CD14-positive monocyte (primary cell): ENCODE measurements around the gene SNAI3. TPM values are rescaled to one million over a fixed set of nuclear protein-coding genes. Genes with fewer than 3 reads are reported as not detected.

Experiments
- DNase-seq, 3 donors: peaks; one replicate each; pipeline ENCODE4 v3.0.0-alpha.2; 2011 to 2022
- H2AFZ ChIP-seq: 2 replicates; pipeline ENCODE4 v1.6.0; 2012; ENCODE audit warnings: mild to moderate bottlenecking, low read depth, low read length, inconsistent platforms; ENCODE audit not compliant: insufficient read depth, poor library complexity, severe bottlenecking
- H3K27ac ChIP-seq, 2 donors: 1 replicate in 1 of 2; 2 replicates in 1 of 2; pipeline ENCODE4 v1.5.1; 2012 to 2013; ENCODE audit warnings: low read length in 2 of 2, control low read depth in 1 of 2, inconsistent platforms in 1 of 2, low read depth in 1 of 2, mild to moderate bottlenecking in 1 of 2
- H3K27me3 ChIP-seq, 2 donors: one replicate each; pipeline versions ENCODE4 v1.6.0 to v1.6.1; 2011 to 2013; ENCODE audit warnings: low read length in 2 of 2; ENCODE audit not compliant: control insufficient read depth in 2 of 2, insufficient read depth in 2 of 2
- H3K36me3 ChIP-seq, 2 donors: replicated peaks in 1 of 2; 1 replicate in 1 of 2; 2 replicates in 1 of 2; pipeline versions ENCODE4 v1.5.1 to v1.6.1; 2012 to 2013; ENCODE audit warnings: low read length in 2 of 2, control low read depth in 1 of 2, inconsistent platforms in 1 of 2, mild to moderate bottlenecking in 1 of 2; ENCODE audit not compliant: insufficient read depth in 2 of 2, control insufficient read depth in 1 of 2
- H3K4me1 ChIP-seq, 2 donors: 1 replicate in 1 of 2; 2 replicates in 1 of 2; pipeline versions ENCODE4 v1.5.1 to v1.6.1; 2012 to 2013; ENCODE audit warnings: low read length in 2 of 2, control low read depth in 1 of 2, inconsistent platforms in 1 of 2, mild to moderate bottlenecking in 1 of 2, moderate library complexity in 1 of 2; ENCODE audit not compliant: insufficient read depth in 2 of 2, control insufficient read depth in 1 of 2
- H3K4me2 ChIP-seq: replicated peaks from 2 replicates; pipeline ENCODE3; 2012; ENCODE audit warnings: low read length, moderate library complexity, mild to moderate bottlenecking; ENCODE audit not compliant: poor library complexity, severe bottlenecking; ENCODE audit errors: extremely low read depth
- H3K4me3 ChIP-seq, 3 experiments: fragments of 200-600 bp in 1 of 3; sonication (generic) in 1 of 3; replicated peaks in 1 of 3; 1 replicate in 2 of 3; 2 replicates in 1 of 3; pipeline ENCODE4 v1.5.1; 2011 to 2013; ENCODE audit warnings: low read length in 3 of 3, mild to moderate bottlenecking in 3 of 3, control low read depth in 2 of 3, low read depth in 2 of 3, inconsistent platforms in 1 of 3, moderate library complexity in 1 of 3
- H3K79me2 ChIP-seq: 2 replicates; pipeline ENCODE4 v1.6.0; 2012; ENCODE audit warnings: mild to moderate bottlenecking, control low read depth, inconsistent platforms, low read length, moderate library complexity; ENCODE audit not compliant: insufficient read depth
- H3K9ac ChIP-seq: 2 replicates; pipeline ENCODE4 v1.6.0; 2017; ENCODE audit warnings: low read length, mild to moderate bottlenecking; ENCODE audit not compliant: insufficient read depth, poor library complexity, severe bottlenecking
- H3K9me3 ChIP-seq, 2 donors: replicated peaks in 1 of 2; 1 replicate in 1 of 2; 2 replicates in 1 of 2; pipeline versions ENCODE4 v1.5.1 to v1.6.1; 2012 to 2013; ENCODE audit warnings: low read length in 2 of 2, control low read depth in 1 of 2; ENCODE audit not compliant: control insufficient read depth in 1 of 2, insufficient read depth in 1 of 2
- H4K20me1 ChIP-seq: 2 replicates; pipeline ENCODE4 v1.6.0; 2012; ENCODE audit warnings: mild to moderate bottlenecking, low read length, control low read depth, moderate library complexity; ENCODE audit not compliant: insufficient read depth
- H3K27ac Mint-ChIP-seq, 7 donors: one replicate each; pipeline ENCODE4 v1.8.0; 2020; ENCODE audit warnings: mild to moderate bottlenecking in 7 of 7, mixed read lengths in 7 of 7, moderate library complexity in 6 of 7, inconsistent platforms in 2 of 7
- H3K27me3 Mint-ChIP-seq, 3 donors: one replicate each; pipeline ENCODE4 v1.8.0; 2021 to 2022; ENCODE audit warnings: low read depth in 3 of 3, mild to moderate bottlenecking in 3 of 3, mixed read lengths in 3 of 3, moderate library complexity in 3 of 3, inconsistent platforms in 1 of 3
- H3K36me3 Mint-ChIP-seq, 2 donors: one replicate each; pipeline ENCODE4 v1.8.0; 2020; ENCODE audit warnings: mixed read lengths in 2 of 2, inconsistent platforms in 1 of 2, mild to moderate bottlenecking in 1 of 2
- H3K4me1 Mint-ChIP-seq: one replicate; pipeline ENCODE4 v1.8.0; 2020; ENCODE audit warnings: mild to moderate bottlenecking, mixed read lengths
- H3K4me3 Mint-ChIP-seq, 2 donors: one replicate each; pipeline ENCODE4 v1.8.0; 2020; ENCODE audit warnings: mild to moderate bottlenecking in 2 of 2, mixed read lengths in 2 of 2, moderate library complexity in 1 of 2
- H3K9me3 Mint-ChIP-seq, 7 donors: one replicate each; pipeline ENCODE4 v1.8.0; 2020 to 2022; ENCODE audit warnings: mixed read lengths in 7 of 7, mild to moderate bottlenecking in 6 of 7, moderate library complexity in 6 of 7, inconsistent platforms in 2 of 7
- WGBS: methylation state at CpG from one replicate; pipeline ENCODE4 v1.1.5; 2013; ENCODE audit warnings: missing lambda C conversion rate; ENCODE audit not compliant: insufficient coverage; 5-methylcytosine and 5-hydroxymethylcytosine counted together
- intact Hi-C, 2 donors: fragments of 100-400 bp; cut with micrococcal nuclease; formaldehyde crosslinking; loops; one replicate each; pipeline versions ENCODE4 v1.15.0 to v1.15.1; 2023
- polyA plus RNA-seq, 3 donors: library from polyadenylated mRNA; depleted of rRNA in 1 of 3; unstranded in 2 of 3; stranded (reverse) in 1 of 3; fragments of 300-500 nt in 2 of 3; fragments of >200 nt in 1 of 3; fragmentation: Illumina TruSeq in 2 of 3; gene quantifications; 1 replicate in 2 of 3; 2 replicates in 1 of 3; pipeline ENCODE4 v1.2.3, GENCODE V29; 2012 to 2021
- TF ChIP-seq, protein P1 (sequence below): fragments of 200-600 bp; IDR thresholded peaks from one replicate; pipeline ENCODE4 v1.8.0; 2022; ENCODE audit warnings: antibody characterized with exemption, mild to moderate bottlenecking

Gene SNAI3
- polyA plus RNA-seq, 3 donors = 4.2 to 6.4 (median 5.3) TPM

DNA sequence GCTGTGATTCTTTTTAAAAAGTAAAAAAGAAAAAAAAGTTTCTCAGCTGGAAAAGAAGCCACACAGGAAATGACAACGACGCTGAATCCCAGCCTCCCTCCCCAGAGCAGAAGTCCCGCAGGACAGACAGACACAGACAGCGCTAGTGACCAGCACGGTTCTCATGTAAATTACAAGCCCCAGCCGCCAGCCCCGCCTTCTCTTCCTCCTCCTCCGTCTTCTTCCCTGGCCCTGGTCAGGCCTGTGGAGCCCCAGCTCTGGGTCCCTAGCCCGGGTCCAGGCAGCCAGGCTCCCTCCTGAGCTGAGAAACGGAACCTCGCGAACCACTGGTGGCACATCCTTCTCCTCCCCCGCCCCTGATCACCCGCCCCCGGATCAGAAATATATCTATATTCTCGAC is 54.9 kb downstream of the SNAI3 start:
- peaks cover 10% of the 10 kb centered on the region for H3K4me1 Mint-ChIP-seq
- Histone ChIP-seq H3K4me3 (no peak overlapping the region), H2AFZ (no peak overlapping the region), H3K79me2 (no peaks in the 10 kb centered on the region), H3K9ac (no peak overlapping the region), H3K4me2 (no peak overlapping the region), H3K9me3 (no peaks in the 10 kb centered on the region), H3K4me1 (peaks cover 21 to 26% of the 10 kb centered on the region in 2 donors), H4K20me1 (peaks cover 23% of the 10 kb centered on the region), H3K36me3 (peaks cover 49 to 57% of the 10 kb centered on the region in 2 donors), H3K27ac (no peak overlapping the region), H3K27me3 (peaks cover 0 to 16% of the 10 kb centered on the region in 2 donors)
- H3K36me3 Mint-ChIP-seq = peaks cover 49 to 69% of the 10 kb centered on the region in 2 donors
- peaks cover 13 to 28% (median 15%) of the 10 kb centered on the region in 3 donors for H3K27me3 Mint-ChIP-seq
- intact Hi-C loops = loop anchor here in 1 of 2 donors (10.0 kb wide), 1 partner anchor 53 kb away; the partner anchor contains the start of gene SNAI3
- H3K9me3 Mint-ChIP-seq = no peaks in the 10 kb centered on the region
- no peak overlapping the region for H3K4me3 Mint-ChIP-seq
- no peak for DNase-seq
- TF ChIP-seq, protein P1, sequence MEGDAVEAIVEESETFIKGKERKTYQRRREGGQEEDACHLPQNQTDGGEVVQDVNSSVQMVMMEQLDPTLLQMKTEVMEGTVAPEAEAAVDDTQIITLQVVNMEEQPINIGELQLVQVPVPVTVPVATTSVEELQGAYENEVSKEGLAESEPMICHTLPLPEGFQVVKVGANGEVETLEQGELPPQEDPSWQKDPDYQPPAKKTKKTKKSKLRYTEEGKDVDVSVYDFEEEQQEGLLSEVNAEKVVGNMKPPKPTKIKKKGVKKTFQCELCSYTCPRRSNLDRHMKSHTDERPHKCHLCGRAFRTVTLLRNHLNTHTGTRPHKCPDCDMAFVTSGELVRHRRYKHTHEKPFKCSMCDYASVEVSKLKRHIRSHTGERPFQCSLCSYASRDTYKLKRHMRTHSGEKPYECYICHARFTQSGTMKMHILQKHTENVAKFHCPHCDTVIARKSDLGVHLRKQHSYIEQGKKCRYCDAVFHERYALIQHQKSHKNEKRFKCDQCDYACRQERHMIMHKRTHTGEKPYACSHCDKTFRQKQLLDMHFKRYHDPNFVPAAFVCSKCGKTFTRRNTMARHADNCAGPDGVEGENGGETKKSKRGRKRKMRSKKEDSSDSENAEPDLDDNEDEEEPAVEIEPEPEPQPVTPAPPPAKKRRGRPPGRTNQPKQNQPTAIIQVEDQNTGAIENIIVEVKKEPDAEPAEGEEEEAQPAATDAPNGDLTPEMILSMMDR = no peak
- peak overlapping the region in 1 of 7 donors; percentile 13 for H3K27ac Mint-ChIP-seq
- WGBS = 79% methylated on average over 7 of the region's 16 CpGs

DNA sequence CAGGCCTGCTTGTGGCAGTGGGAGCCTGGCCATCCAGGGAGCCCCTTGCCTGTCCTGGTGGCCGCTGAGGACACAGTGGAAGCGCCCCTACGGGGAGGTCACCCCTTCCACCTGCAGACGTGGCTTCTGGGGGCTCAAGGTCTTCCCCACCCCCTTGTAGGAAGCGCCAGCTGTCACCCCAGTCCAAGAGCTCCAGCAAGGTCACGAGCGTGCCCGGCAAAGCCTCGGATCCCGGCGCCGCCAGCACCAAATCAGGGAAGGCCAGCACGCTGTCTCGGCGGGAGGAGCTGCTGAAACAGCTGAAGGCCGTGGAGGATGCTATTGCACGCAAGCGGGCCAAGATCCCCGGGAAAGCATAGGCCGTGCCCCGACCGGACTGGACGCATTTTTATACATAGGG is 55.4 kb downstream of the SNAI3 start:
- Histone ChIP-seq H3K4me3 (no peak overlapping the region), H3K4me2 (no peak overlapping the region), H3K79me2 (no peaks in the 10 kb centered on the region), H3K36me3 (peaks cover 49 to 62% of the 10 kb centered on the region in 2 donors), H3K4me1 (peaks cover 21 to 26% of the 10 kb centered on the region in 2 donors), H3K27ac (no peak overlapping the region), H3K27me3 (peaks cover 0 to 12% of the 10 kb centered on the region in 2 donors), H4K20me1 (peaks cover 19% of the 10 kb centered on the region), H2AFZ (no peak overlapping the region), H3K9me3 (no peaks in the 10 kb centered on the region), H3K9ac (no peak overlapping the region)
- intact Hi-C loops = loop anchor here in 1 of 2 donors (10.0 kb wide), 1 partner anchor 54 kb away; the partner anchor contains the start of gene SNAI3
- peaks cover 10% of the 10 kb centered on the region for H3K4me1 Mint-ChIP-seq
- 95% methylated on average over 21 of the region's 23 CpGs for WGBS
- H3K9me3 Mint-ChIP-seq = no peaks in the 10 kb centered on the region
- H3K4me3 Mint-ChIP-seq = no peak overlapping the region
- H3K27me3 Mint-ChIP-seq = peaks cover 8 to 24% (median 11%) of the 10 kb centered on the region in 3 donors
- no peak overlapping the region for H3K27ac Mint-ChIP-seq
- no peak for DNase-seq
- H3K36me3 Mint-ChIP-seq = peaks cover 53 to 72% of the 10 kb centered on the region in 2 donors
- TF ChIP-seq, protein P1 = no peak
